GM12874 (cell line): Measurements from ENCODE around the gene CPEB4.

Experiments
- TF ChIP-seq, protein P1 (sequence below): IDR thresholded peaks from 2 replicates; pipeline ENCODE4 v1.5.1; 2011; ENCODE audit warnings: low read depth, mild to moderate bottlenecking, control low read depth, low read length, moderate library complexity; ENCODE audit not compliant: insufficient read depth

Gene CPEB4

DNA sequence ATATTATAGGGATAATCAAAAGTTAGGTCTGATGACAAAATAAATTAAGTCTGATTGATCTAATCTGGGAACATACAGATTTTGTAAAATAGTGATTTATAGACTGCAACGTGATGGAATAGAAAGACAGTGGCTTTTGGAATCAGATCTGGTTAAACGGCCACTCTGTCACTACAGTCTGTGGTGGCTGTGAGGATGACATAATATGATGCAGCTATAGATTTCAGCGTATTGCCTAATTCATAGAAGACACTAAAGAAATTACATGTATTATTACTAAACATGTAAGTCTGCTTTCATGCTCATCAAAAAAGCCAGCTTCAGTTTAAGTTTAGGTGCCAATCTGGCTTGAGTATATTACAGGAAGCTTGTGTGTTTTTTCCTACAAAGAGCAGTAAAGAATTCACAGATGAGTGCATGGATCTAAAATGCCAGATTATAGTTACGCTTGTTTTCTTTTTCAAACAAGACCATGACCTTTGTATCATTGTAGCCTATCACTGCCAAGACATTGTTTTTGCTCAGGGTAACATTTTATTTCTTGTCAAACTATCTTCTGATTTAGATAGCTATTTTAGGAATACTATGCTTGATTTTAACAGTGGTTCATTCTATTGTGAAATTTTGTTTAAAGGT, 25.7 kb downstream of the CPEB4 start:
- TF ChIP-seq, protein P1, sequence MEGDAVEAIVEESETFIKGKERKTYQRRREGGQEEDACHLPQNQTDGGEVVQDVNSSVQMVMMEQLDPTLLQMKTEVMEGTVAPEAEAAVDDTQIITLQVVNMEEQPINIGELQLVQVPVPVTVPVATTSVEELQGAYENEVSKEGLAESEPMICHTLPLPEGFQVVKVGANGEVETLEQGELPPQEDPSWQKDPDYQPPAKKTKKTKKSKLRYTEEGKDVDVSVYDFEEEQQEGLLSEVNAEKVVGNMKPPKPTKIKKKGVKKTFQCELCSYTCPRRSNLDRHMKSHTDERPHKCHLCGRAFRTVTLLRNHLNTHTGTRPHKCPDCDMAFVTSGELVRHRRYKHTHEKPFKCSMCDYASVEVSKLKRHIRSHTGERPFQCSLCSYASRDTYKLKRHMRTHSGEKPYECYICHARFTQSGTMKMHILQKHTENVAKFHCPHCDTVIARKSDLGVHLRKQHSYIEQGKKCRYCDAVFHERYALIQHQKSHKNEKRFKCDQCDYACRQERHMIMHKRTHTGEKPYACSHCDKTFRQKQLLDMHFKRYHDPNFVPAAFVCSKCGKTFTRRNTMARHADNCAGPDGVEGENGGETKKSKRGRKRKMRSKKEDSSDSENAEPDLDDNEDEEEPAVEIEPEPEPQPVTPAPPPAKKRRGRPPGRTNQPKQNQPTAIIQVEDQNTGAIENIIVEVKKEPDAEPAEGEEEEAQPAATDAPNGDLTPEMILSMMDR, result no peak

DNA sequence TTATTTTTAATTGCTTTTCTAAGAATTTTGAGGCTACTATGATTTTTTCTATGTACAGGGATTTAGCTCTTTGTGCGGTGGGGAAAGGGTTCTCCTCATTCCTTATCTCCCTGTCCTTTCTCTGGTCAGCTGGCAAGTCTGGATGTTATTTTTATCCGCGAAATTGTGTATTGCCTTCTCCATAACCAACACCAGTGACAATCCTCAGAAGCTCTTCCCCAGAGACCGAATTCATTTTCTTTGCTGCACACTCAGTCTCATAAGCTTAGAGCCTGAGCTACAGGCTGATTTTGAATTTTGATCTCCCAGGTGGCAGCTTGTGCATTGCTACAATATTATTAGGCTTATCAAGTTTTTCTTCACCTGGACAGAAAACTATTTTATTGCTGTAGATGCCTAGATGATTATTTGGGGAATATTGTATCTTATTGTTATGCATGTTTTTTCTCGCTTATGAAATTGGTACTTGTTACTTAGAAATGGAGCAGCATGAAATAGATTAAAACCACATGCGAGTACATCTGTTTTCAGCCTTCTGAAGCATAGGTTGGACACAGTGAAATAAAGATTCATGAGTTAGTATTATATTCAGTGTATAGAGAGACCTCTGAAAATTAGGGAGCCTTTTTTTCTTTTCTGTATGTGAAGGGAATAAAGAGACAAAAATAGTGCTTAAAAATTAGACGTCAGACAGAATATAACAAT, 27.3 kb downstream of the CPEB4 start:
- TF ChIP-seq, protein P1, result no peak

DNA sequence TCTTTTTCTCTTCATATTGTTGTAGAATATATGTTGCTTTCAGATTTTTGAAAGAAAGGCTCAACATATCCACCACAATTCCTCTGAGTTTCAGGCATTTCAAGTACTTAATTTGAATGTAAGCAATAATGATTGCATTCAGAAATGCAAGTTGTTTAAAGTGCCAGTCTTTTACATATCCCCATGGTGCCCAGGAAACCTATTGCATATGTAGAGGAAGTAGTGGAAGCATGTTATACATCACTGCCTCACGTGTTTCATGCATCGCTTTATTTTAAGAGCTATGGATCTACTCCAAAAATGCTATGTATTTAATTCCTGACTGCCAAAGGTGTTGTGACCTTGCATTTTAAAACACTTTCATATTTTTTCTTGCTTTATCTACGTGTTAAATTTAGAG, 28.1 kb downstream of the CPEB4 start:
- TF ChIP-seq, protein P1, result no peak

DNA sequence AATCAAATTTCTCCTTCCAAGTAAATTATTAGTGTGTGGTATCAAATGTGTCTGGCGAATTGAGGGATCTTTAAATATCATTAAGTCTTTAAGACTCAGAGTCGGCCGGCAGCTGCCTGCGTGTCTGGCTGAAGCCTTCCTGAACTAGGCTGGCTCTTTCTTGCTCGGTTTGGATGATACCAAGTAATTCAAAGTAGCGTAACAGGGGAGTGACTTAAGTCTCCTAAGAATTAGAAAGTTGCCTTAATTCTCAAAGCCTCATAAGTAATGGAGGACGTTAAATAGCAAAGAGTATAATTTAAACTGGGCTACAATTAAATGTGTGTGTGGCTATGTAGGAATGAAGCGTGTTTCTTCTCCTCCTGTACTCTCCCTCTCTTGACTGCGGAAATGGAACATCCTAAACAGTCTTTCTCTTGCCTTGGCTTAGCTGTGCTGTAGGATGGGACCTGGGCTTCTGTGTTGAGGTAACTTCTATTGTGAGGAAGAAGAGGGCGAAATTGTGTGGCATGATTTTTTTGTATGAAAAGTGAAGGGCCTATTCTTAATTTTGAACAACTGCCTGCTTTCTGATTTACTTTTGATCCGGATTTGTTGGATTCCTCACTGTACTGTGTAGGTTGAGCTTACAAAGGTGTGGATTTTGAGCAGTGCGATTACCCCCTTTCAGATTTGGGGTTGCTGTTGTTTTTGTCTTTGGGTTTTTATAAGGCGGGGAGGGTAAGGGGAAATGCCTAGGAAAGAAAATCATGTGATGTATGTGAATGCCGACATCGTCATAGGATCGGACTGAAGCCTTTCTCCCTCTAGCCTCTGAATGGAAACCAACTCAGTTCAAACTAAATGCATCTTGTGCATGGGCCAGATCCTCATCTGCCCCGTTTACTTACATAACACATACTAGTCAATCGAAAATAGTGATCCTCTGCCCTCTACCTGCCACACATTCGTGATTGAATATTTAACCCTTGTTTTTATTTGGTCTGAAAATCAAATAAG, 29.9 kb downstream of the CPEB4 start:
- TF ChIP-seq, protein P1, result no peak

DNA sequence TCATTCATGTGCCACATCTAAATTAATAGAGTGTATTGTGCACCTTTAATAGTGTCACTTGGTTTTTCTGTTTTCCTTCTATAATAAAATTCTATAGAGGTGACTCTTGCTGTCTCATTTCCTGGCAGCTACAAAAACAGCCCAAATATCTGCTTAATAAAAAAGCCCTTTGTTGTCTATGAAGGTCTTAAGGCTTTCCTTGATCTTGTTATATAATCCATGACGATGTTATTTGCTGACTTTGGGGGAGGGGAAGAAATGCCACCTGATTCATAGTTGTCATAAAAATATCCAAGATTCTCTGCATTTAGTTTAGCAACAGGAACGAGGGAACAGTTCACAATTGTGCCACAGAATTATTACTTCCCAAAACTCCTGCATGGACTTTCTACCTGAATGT, 31.3 kb downstream of the CPEB4 start:
- TF ChIP-seq, protein P1, result no peak

DNA sequence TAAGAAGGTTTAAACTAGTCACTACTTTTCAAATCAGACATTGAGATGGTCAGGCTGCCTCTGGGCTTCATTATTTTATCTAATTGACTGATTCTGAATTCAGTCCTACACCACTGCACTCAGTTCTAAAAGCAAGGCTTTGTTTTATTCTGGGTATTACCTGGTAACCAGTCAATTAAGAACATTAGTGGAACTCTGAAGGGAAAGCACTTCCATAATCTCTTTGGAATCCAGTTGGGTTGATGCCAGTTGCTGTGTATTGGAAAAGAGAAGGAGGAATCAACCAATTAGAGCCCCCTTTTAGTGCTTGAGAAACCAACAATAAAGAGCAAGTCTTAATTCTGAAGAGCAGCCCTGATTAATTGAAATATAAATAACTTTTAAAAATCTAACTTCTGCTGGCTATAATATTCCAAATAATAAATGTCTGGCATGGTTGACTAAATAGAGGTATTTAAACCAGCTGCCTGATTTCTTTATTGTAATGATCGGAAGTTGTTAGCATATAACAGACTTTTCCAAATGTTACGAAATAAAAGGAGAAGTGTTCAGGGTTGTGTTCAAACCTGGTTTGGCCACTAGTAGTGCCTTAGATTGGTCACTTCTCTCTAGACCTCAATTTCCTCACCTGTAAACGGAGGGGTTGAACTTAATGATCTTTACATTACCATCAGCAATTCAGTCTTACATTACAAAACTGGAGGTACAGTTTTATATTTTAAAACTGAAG, 32.0 kb downstream of the CPEB4 start:
- TF ChIP-seq, protein P1, result no peak
